GM21447 (cell line): ENCODE results near the gene CFHR5.
A peak's percentile ranks its signal among the peaks of the same experiment; 100 is the strongest.
"Not testable (repeated sequence)": the region's sequence is repeated elsewhere in the genome, so short reads cannot be mapped to it uniquely, and the experiment has no call there.

Experiments
- ATAC-seq: cut with Tn5 transposase; IDR thresholded peaks from one replicate; pipeline ENCODE4 v1.9.1; 2021; ENCODE audit not compliant: unreplicated experiment

CFHR5 gene

GRCh38 chr1:197017558-197018146 lies 40.3 kb downstream of the CFHR5 start:
- ATAC-seq, result no peak

GRCh38 chr1:197021716-197022115 lies 44.4 kb downstream of the CFHR5 start:
- no peak for ATAC-seq

GRCh38 chr1:197024460-197024859 lies 47.1 kb downstream of the CFHR5 start:
- ATAC-seq, result no peak

- ATAC-seq, result no peak
Observed at GRCh38 chr1:197027359-197027758, 50.0 kb downstream of the CFHR5 start.

- no peak for ATAC-seq
Observed at GRCh38 chr1:197029749-197030148, 52.4 kb downstream of the CFHR5 start.

- ATAC-seq, result not testable (repeated sequence)
Observed at GRCh38 chr1:197034631-197035339, 57.4 kb downstream of the CFHR5 start.

GRCh38 chr1:197036861-197037260 lies 59.5 kb downstream of the CFHR5 start:
- no peak for ATAC-seq

GRCh38 chr1:197041486-197042353 lies 64.4 kb downstream of the CFHR5 start:
- ATAC-seq, result peak; percentile 81

GRCh38 chr1:197042676-197043341 lies 65.5 kb downstream of the CFHR5 start:
- ATAC-seq, result no peak

- no peak for ATAC-seq
Observed at GRCh38 chr1:197049100-197049499, 71.7 kb downstream of the CFHR5 start.
